ENCODE measurements around the gene SPANXC.
A peak's percentile ranks its signal among the peaks of the same experiment; 100 is the strongest.

DNA sequence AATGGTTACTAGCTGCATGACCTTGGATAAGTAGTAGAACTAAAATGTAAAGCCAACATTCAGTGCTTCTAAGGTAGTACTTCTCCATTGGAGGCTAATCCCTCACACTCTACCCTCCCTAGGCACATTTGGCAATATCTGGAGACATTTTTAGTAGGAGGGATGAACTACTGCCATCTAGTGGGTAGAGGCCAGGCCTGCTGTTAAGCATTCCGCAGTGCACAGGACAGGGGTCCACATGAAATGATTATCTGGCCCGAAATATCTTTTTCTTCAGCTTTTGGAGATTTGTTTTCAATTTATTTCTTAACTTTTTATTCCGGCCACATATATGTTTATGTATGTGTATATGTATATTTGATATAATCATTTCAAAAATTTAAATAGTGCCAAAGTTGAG is 36.0 kb upstream of the SPANXC start:
- TF ChIP-seq, protein P1, sequence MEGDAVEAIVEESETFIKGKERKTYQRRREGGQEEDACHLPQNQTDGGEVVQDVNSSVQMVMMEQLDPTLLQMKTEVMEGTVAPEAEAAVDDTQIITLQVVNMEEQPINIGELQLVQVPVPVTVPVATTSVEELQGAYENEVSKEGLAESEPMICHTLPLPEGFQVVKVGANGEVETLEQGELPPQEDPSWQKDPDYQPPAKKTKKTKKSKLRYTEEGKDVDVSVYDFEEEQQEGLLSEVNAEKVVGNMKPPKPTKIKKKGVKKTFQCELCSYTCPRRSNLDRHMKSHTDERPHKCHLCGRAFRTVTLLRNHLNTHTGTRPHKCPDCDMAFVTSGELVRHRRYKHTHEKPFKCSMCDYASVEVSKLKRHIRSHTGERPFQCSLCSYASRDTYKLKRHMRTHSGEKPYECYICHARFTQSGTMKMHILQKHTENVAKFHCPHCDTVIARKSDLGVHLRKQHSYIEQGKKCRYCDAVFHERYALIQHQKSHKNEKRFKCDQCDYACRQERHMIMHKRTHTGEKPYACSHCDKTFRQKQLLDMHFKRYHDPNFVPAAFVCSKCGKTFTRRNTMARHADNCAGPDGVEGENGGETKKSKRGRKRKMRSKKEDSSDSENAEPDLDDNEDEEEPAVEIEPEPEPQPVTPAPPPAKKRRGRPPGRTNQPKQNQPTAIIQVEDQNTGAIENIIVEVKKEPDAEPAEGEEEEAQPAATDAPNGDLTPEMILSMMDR (conservative IDR thresholded peaks at IDR 0.05 in 1 of 2, IDR thresholded peaks at IDR 0.05 in 1 of 2; ENCODE audit: extremely low read depth in 1 of 2, insufficient read depth in 1 of 2, low read depth in 1 of 2, low read length in 2 of 2): peak; percentile 77 to 82
- TF ChIP-seq EZH2 (IDR thresholded peaks at IDR 0.05; ENCODE audit: borderline replicate concordance, low read length): no peak

Data from mammary epithelial cell (primary cell).